Stimulated activated CD4-positive, alpha-beta T cell treated with anti-CD3 and anti-CD28 coated beads, TNF-alpha, amount 100 ng/mL, for 4 hours (primary cell): ENCODE measurements around the gene KIF7.
"Not testable (repeated sequence)": the region's sequence is repeated elsewhere in the genome, so short reads cannot be mapped to it uniquely, and the experiment has no call there.

Experiments used
- DNase-seq, 3 experiments: peaks; one replicate each; pipeline ENCODE4 v3.0.0-alpha.2; 2020; ENCODE audit warnings: low read depth in 3 of 3

KIF7 gene, protein sequence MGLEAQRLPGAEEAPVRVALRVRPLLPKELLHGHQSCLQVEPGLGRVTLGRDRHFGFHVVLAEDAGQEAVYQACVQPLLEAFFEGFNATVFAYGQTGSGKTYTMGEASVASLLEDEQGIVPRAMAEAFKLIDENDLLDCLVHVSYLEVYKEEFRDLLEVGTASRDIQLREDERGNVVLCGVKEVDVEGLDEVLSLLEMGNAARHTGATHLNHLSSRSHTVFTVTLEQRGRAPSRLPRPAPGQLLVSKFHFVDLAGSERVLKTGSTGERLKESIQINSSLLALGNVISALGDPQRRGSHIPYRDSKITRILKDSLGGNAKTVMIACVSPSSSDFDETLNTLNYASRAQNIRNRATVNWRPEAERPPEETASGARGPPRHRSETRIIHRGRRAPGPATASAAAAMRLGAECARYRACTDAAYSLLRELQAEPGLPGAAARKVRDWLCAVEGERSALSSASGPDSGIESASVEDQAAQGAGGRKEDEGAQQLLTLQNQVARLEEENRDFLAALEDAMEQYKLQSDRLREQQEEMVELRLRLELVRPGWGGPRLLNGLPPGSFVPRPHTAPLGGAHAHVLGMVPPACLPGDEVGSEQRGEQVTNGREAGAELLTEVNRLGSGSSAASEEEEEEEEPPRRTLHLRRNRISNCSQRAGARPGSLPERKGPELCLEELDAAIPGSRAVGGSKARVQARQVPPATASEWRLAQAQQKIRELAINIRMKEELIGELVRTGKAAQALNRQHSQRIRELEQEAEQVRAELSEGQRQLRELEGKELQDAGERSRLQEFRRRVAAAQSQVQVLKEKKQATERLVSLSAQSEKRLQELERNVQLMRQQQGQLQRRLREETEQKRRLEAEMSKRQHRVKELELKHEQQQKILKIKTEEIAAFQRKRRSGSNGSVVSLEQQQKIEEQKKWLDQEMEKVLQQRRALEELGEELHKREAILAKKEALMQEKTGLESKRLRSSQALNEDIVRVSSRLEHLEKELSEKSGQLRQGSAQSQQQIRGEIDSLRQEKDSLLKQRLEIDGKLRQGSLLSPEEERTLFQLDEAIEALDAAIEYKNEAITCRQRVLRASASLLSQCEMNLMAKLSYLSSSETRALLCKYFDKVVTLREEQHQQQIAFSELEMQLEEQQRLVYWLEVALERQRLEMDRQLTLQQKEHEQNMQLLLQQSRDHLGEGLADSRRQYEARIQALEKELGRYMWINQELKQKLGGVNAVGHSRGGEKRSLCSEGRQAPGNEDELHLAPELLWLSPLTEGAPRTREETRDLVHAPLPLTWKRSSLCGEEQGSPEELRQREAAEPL (N-terminal part only)

DNA sequence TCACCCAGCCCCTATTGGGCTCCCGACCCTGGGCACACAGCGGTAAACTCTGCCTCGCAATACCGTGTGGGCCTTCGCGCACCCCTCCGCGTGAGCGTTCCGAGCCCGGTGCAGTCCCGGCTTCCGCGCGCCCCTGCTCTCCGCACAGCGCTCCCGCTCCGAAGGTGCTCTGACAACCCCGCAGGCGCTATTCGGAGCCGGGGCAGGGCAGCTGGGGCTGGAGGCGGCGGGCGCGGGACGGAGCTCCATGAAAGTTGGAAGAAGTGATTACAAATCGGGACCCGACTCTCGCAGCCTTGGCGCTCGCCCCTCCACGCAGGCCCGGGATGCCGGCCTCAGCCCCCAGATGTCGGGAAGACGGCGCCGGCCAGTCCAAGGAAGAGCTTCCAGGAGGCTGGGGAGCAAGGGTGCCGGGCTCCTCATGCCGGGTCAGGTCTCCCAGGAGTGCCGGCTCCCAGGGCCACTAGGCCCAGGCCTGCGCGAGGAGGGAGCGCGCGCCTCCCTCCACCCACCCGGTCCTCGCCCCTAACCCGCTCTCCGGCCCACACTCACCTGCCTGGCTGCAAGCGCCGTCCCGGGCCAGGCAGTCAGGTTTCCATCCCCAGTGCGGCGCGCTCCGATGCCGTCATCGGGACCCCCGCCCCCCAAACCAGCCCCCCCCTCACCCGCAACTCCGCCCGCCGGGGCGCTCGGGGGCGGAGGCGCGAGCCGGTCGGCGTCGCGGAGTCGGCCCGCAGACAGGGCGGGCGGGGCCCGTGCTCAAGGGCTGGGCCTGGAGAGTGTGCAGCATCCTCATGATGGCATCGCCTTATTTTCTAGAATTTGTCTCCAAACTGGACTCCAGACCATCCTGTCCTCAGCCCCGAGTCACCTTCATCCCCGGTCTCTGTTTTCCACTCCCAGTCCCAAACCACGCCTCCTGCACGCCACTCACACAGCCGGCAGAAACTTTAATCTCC is at the start of gene KIF7:
KIF7 (minus strand) TSS at position 621 of the 959 bp plus-strand sequence. CDS start 2,537 bp downstream, outside the sequence.
- DNase-seq, result no peak

DNA sequence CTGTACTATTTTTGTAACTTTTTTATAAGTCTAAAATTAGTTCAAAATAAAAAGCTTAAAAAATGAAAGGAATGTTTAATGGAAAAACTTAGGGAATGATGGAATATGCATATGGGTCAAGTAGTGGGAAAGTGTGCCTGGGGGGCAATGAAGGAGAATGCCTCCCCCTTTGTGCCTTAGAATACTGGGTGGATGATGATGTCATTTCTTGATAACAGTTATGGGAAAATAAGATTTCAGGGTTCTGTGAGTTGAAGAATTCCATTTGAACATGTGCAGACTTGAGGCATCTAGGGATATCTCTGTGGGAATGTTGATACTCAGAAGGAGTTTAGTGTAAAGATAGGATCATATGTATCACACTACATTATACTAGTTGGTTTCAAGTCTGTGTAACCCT is 49.1 kb upstream of the KIF7 start:
- DNase-seq, result no peak

DNA sequence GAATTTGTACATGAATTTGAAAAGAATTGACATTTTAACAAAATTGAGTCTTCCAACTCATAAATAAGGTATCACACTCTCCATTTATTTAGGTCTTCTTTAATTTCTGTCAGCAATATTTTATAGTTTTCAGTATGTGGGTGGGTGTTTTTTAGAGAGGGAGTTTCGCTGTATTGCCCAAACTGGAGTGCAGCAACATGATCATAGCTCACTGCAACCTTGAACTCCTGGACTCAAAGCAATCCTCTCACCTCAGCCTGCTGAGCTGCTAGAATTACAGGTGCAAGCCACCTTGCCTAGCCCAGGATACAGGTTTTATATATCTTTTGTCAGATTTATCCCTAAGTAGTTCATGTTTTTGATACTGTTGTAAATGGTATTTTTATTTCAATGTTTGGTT is 39.9 kb upstream of the KIF7 start:
- DNase-seq, result no peak

DNA sequence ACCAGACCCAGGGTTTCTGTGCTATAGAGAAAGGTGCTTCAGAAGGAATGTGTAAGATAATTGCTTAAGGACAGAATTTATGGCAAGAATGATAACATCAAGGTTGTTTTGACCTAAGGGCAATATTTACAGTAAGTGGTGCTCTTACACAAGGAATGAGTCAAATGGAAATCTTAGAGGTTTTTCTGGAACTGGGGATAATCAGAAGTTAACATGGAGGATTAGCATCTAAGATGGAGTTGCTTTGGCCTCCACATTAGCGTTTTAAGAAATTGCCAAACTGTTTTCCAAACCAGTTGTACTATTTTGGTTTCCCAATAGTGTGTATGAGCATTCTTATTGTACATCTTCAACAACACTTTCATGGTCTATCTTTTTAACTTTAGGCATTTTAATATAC is 38.4 kb upstream of the KIF7 start:
- DNase-seq, result no peak

DNA sequence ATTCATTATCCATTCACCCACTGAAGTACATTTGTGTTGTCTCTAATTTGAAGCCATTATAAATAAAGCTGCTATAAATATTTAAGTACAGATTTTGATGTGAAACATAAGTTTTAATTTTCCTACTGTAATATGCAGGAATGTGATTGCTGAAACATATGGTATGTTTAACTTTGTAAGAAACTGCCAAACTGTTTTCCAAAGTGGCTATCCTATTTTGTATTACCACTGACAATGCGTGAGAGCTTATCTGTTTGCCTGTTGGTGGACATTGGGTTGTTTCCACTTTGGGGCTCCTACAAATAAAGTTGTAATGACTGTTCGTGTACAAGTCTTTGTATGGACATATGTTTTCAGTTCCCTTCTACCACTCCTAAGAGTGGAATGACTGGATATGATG is 37.8 kb upstream of the KIF7 start:
- DNase-seq, result no peak

DNA sequence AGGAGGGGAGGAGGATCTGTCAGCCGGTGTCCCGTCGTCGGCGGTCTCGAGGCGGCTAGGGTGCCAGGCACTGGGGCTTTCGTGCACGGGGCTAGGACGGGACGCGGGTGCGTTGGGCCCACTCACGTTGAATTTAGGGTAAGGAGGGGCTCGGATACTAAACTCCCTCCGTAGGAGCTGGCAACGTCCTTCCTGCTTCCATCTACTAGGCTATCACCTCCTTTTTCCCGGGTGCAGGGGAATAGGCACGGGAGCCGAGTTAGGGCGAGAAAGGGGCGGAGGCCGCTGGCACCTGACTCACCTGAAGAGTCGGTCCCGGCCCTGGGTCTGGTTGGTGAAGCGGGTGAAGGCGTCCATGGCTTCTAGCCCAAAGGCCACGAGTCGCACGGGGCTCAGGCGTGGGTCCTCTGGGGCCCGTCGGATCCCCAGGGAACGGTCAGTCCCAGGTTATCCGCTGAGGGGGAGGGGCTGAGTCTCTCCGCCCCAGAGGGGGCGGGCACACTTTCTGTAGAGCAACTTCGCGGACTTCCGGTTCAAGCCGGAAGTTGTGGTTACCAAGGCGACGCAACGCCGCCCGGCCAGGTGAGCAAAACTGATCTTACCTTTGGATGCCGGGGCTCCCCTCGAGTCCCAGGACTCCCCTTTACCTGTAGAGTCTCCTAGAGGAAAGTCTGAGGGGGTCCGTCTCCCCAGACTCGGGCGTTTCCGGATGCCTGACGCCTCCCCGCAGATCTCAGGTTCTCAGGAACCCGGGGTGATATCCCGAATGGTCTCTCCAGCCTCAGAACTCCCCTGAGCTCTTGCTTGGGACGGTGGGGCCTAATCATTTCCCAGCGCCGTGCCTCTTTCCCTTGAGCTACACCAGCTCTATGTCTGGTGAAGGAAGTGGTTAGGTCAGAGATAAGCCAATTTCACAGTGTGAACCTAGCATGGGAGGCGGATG is 35.3 kb upstream of the KIF7 start, which contains the start of the genes PEX11A and WDR93:
PEX11A (minus strand) TSS at position 479 of the 943 bp plus-strand sequence; CDS start at position 357, 122 bp downstream.
WDR93 (plus strand) TSS at position 536 of the 943 bp plus-strand sequence. CDS start 10,936 bp downstream, outside the sequence.
- DNase-seq, result peak; percentile 52 to 77 (median 65)

DNA sequence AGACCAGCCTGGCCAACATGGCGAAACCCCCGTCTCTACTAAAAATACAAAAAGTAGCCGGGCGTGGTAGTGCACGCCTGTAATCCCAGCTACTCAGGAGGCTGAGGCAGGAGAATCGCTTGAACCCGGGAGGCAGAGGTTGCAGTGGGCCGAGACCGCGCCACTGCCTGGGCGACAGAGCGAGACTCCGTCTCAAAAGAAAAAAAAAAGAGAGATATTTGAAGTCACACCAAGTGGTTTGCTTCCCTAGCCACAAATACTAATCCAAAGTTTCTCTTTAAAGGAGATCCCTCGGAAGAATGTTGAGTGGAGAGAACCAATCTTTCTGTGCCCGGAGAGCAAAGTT is 34.6 kb upstream of the KIF7 start:
- not testable (repeated sequence) for DNase-seq

DNA sequence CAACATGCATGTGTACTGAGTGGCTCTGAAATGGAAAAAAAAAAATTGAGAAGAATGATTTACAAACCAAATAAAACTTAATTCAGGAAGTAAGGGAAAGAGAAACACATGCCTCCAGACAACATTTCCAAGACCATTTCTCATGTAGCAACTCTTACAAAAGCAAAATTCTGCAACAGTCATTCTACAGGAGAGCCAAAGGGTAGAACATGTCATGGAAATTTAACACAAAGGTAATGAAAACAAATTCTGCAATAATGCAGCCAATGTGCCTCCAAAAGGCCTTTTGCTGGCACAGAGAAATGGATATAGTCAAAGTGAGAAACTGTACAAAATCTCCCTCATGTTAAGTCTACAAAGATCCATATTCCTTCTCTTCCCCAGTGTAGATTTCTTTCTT is 31.3 kb upstream of the KIF7 start:
- DNase-seq, result no peak

DNA sequence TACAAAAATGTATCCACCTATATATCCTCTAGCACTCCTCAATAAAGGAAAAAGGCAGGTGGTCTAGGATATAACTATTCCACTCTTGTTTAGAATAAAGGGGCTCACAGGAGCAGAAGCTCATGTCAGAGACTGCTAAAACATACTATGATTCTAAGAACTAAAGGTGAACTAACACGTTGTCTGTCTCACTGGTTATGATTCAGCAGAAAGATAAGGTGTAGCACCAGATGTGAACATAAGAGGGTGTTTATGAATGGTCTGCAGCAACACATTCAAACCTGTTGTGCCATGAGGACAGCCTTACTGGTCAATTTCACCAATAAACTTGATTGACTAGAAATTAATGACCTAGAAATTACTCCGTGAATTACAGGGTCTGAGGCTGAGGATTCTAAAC is 30.7 kb upstream of the KIF7 start:
- DNase-seq, result no peak

DNA sequence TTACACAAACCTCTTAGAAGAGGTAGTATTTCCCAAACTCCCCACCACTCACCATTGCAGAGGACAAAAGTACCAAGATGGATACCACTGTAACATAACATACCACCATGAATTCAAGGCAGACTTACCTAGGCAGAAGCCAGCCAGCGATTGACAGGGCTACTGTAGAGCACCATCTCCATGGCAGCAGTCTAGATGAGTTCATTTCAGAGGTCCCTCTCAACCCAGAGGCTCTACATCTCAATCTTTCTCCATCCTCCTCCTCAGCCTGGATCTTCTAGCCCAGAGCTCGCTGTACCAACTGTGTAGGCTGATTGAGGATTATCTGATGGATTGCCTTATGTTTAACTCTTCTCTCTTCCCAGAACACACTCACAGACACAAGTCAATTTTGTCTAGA is 25.9 kb upstream of the KIF7 start:
- DNase-seq, result no peak

DNA sequence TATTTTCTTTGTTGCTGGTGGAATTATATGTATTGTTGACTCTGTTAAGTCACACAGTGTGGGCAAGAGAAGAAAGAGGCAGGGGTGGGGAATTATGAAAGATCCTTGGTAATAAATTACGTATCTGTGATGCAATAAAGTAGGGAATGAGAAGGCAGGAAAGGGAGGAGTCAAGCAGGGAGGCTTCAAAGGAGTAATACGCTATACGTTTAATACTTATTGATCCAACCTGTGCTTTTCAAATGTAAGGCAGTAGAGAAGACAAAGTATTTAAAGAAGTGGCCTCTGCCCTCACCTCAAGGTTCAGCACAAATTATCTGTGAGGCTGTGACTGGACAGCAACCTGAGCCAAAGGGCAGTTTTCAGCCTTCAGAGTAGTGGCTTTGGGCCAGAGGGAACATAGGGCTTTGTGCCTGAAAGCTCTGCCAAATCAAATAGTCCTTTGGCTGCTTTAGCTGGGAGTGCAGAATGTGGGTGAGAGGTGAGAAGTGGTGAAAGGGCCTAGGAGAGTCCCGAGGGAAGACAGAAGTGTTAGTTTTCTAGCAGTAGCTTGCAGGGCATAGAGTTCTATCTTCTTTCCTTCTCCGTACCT is 25.1 kb upstream of the KIF7 start:
- DNase-seq, result no peak

DNA sequence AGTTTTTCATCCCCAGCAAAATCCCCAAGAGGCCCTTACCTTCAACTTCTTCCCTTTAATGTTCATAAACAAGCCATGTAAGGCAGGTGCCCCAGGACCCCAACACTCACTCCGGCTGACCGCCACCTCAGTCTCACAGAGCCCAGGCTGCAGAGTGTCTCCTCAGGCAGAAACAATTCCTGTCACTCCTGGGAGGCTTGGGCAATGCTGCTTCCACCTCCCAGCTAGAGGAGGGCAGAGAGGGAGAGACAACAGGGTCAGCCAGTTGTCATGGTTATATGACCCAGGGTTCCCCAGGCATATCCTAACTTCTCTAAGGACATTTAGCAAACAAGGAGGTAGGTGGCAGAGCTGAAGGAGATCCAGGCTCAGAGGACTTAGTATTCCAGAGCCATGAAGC is 23.9 kb upstream of the KIF7 start, which contains the start of gene PLIN1:
PLIN1 (minus strand) TSS at position 156 of the 400 bp plus-strand sequence. CDS start 1,878 bp downstream, outside the sequence.
- DNase-seq, result no peak

DNA sequence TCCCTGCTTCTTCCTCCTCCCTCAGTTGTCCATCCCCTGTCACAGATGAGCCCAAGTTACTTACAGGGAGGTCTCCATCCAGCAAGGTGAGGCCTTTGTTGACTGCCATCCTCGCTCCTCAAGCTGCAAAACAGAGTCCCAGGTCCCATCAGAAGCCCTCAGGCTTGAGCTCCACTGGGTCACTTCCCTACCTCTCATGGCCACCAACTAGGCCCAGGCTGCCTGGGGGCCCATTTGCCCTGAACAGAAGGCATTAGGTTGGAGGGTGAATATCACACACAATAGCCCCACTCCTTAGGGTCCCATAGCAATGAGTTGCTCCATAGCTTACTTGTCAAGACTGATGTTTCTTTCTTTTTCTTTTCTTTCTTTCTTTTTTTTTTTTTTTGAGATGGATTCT is 22.1 kb upstream of the KIF7 start:
- no peak for DNase-seq

DNA sequence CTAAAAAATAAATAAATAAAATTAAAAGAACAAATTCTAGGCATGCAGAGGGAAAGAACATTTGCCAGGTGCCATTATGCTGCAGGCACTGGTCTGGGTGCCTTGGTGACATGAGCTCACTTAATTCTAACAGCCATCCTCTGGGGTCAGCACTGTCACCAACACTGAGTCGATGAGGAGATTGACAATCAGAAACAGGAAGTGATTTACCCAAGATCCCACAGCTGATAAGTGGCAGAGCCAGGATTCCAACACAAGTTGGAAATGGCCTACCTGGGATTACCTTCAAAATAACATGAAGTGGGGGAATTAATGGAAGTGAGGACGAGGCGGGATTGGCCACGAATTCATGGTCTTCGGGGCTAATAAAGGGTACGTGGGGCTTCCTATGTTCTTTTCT is 20.3 kb upstream of the KIF7 start:
- no peak for DNase-seq

DNA sequence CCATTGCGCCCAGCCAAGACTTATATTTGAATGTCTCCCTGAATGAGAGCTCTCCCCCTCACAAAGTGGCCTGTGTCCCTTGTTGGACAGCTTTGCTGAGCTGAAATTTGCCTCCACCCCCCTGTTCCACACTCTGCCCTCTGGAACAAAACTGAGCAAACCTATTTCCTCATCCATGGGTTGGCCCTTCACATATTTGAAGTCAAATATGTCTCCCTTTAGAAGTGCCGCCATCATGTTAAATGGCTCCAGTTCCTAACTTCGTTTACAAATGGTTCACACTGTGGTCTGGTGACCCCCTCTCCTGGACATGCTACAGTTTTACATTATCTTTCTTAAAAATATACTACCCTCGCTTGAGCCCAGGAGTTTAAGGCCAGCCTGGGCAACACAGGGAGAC is 19.3 kb upstream of the KIF7 start:
- no peak for DNase-seq

DNA sequence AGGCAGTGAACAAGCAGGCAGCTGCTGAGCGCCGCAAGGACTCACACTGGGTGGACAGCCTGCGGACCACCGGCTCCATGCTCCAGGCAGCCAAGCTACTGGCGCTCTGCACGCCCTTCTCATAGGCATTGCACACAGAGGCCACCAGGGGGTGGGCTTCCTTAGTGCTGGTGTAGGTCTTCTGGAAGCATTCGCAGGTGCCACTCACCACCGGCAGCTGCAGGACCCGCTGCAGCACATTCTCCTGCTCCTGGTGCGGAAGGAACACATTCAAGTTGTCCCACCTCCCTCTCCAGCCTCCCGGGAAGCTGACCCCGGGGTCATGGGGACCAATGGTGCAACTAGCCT is 17.9 kb upstream of the KIF7 start:
- DNase-seq, result no peak

DNA sequence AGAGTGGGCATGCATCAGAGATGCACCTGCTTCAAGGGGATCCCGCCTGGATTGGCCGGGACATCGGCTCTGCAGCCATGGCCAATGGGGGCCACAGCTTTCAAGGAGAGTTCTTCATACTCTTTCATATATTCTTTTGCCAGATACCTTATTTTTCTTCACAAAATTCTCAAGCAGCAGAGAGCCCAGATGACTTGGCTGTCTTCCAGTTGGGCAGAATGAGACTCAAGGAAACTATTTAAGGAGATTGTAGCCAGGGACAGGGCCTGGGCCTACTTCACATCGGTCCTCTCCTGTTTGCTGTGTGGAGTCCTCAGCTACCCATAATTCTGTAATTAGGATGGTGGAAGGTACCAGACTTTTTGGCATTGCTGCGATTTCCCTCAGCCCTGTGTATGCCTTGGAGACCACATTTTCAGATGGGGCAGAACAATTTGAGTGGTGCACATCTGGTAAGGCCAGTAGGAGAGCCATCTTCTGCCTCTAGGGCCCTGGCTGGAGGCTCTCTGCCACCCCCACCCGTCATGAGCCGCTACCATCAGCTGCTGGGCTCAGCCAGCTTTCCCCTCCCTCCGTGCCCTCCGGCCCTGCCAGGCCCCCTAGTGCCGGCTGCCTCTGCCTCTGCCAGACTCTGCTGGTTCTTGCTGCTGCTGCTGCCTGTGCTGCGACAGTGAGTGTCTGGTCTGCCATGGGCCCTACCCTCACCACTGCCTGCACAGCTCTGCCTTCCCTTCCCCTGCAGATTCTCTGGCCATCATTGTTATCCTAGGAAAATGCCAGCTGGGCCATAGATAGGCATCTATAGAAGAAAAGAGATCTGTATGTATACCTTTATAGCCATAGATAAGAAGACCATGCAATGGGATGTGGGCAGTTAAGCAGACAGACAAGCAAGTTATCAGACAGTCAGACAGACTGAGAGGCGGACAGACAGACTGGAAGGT is 17.2 kb upstream of the KIF7 start:
- no peak for DNase-seq

DNA sequence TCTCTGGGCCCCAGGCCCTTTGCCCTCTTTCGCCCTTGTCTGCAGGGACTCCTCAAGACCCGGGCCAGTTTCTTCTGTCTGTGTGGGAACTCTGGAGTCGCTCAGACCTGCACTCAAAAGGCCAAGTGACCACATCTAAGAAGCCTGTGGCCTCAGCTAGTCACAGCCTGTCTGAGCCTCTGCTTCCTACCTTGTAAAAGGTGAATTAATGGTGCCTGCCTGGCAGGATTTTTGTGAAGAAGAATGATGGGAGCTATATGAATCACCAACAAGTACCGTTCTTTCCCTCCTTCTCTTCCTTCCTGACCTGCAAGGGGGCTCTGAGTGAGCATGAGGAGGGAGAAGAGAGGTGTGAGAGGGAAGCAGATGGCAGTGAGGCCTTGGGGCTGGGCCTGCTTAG is 16.4 kb upstream of the KIF7 start:
- no peak for DNase-seq
